SK-N-SH (cell line): ENCODE results near the gene EXOC6. TPM values are rescaled to one million over a fixed set of nuclear protein-coding genes. Genes with fewer than 3 reads are reported as not detected.

Experiments
- CTCF ChIA-PET: fragments of 300-600, 350-600 bp; formaldehyde crosslinking; extraction: SDS; loops from one replicate; lab custom pipeline; 2021; lab: Yijun Ruan, JAX
- POLR2A ChIA-PET: fragments of 350-600 bp; sonication (Branson Sonifier 250); formaldehyde crosslinking; extraction: SDS; loops from one replicate; lab custom pipeline; 2020; ENCODE audit warnings: antibody characterized with exemption, inconsistent platforms; lab: Yijun Ruan, JAX
- DNase-seq: peaks from one replicate; pipeline ENCODE4 v3.0.0; 2012
- H2AFZ ChIP-seq: fragments of 200-600 bp; sonication (generic); 2 replicates; pipeline ENCODE4 v1.8.1; 2016; ENCODE audit warnings: antibody characterized with exemption, mild to moderate bottlenecking, low read depth
- H3F3A ChIP-seq: fragments of 200-600 bp; sonication (generic); replicated peaks from 2 replicates; pipeline ENCODE3; 2016; ENCODE audit warnings: antibody characterized with exemption, mild to moderate bottlenecking; ENCODE audit not compliant: insufficient read depth
- H3K27ac ChIP-seq, 2 experiments: fragments of 200-500 bp in 1 of 2; fragments of 200-600 bp in 1 of 2; sonication (Bioruptor generic) in 1 of 2; sonication (generic), shearing (Covaris generic) in 1 of 2; 2 replicates each; pipeline versions ENCODE4 v1.5.1 to v1.6.1; 2014 to 2016; ENCODE audit warnings: low read depth in 2 of 2, inconsistent platforms in 1 of 2, low read length in 1 of 2, mild to moderate bottlenecking in 1 of 2, mixed read lengths in 1 of 2
- H3K27me3 ChIP-seq: fragments of 200-600 bp; sonication (generic), shearing (Covaris generic); 2 replicates; pipeline ENCODE4 v1.6.1; 2016; ENCODE audit warnings: mixed run types; ENCODE audit not compliant: insufficient read depth
- H3K36me3 ChIP-seq, 2 experiments: fragments of 200-500 bp in 1 of 2; fragments of 200-600 bp in 1 of 2; sonication (Bioruptor generic) in 1 of 2; sonication (generic) in 1 of 2; replicated peaks in 1 of 2; 2 replicates each; pipeline versions ENCODE3 to v1.5.1; 2014 to 2016; ENCODE audit warnings: low read length in 1 of 2, mild to moderate bottlenecking in 1 of 2; ENCODE audit not compliant: insufficient read depth in 2 of 2, control insufficient read depth in 1 of 2
- H3K4me1 ChIP-seq, 2 experiments: fragments of 200-500 bp in 1 of 2; fragments of 200-600 bp in 1 of 2; sonication (Bioruptor generic) in 1 of 2; sonication (generic), shearing (Covaris generic) in 1 of 2; 2 replicates each; pipeline versions ENCODE4 v1.5.1 to v1.6.1; 2014 to 2016; ENCODE audit warnings: low read depth in 1 of 2, low read length in 1 of 2, mixed run types in 1 of 2; ENCODE audit not compliant: insufficient read depth in 2 of 2, control insufficient read depth in 1 of 2
- H3K4me2 ChIP-seq: fragments of 200-600 bp; sonication (generic), shearing (Covaris generic); 2 replicates; pipeline ENCODE4 v1.6.1; 2017; ENCODE audit warnings: mixed run types
- H3K4me3 ChIP-seq, 2 experiments: fragments of 200-500 bp in 1 of 2; fragments of 200-600 bp in 1 of 2; sonication (Bioruptor generic) in 1 of 2; sonication (generic), shearing (Covaris generic) in 1 of 2; 2 replicates each; pipeline versions ENCODE4 v1.5.1 to v1.8.1; 2014 to 2016; ENCODE audit warnings: low read depth in 2 of 2, inconsistent platforms in 1 of 2, low read length in 1 of 2, mild to moderate bottlenecking in 1 of 2, mixed read lengths in 1 of 2, moderate library complexity in 1 of 2
- H3K79me2 ChIP-seq: fragments of 200-600 bp; sonication (generic); 2 replicates; pipeline ENCODE4 v1.8.1; 2017; ENCODE audit warnings: mild to moderate bottlenecking; ENCODE audit not compliant: insufficient read depth
- H3K9ac ChIP-seq: fragments of 200-600 bp; sonication (generic); 2 replicates; pipeline ENCODE4 v1.6.1; 2017; ENCODE audit warnings: mixed run types
- H3K9me2 ChIP-seq: fragments of 200-600 bp; sonication (generic); 2 replicates; pipeline ENCODE4 v1.6.1; 2017; ENCODE audit warnings: mixed run types
- H3K9me3 ChIP-seq: fragments of 200-600 bp; sonication (generic); 2 replicates; pipeline ENCODE4 v1.6.1; 2017; ENCODE audit warnings: mixed run types, mild to moderate bottlenecking, moderate library complexity
- H4K20me1 ChIP-seq: fragments of 200-600 bp; sonication (generic); 2 replicates; pipeline ENCODE4 v1.6.1; 2017; ENCODE audit warnings: mild to moderate bottlenecking, mixed run types; ENCODE audit not compliant: insufficient read depth
- ELF1 ChIP-seq: IDR thresholded peaks from 2 replicates; pipeline ENCODE4 v1.4.0; 2012
- EP300 ChIP-seq, 2 experiments: IDR thresholded peaks; 2 replicates each; pipeline versions ENCODE4 v1.4.0 to v1.6.1; 2012; ENCODE audit warnings: borderline replicate concordance in 1 of 2, low read depth in 1 of 2, low read length in 1 of 2
- GABPA ChIP-seq: IDR thresholded peaks from 2 replicates; pipeline ENCODE4 v1.4.0; 2012; ENCODE audit warnings: low read depth, mild to moderate bottlenecking
- NRF1 ChIP-seq: IDR thresholded peaks from 2 replicates; pipeline ENCODE4 v1.6.1; 2012; ENCODE audit warnings: low read depth, mild to moderate bottlenecking, low read length
- POLR2AphosphoS5 ChIP-seq: IDR thresholded peaks from 2 replicates; pipeline ENCODE4 v1.6.1; 2012; ENCODE audit warnings: low read depth, low read length
- RXRA ChIP-seq: IDR thresholded peaks from 2 replicates; pipeline ENCODE4 v1.4.0; 2012; ENCODE audit warnings: low read depth, mild to moderate bottlenecking, borderline replicate concordance
- SIN3A ChIP-seq: IDR thresholded peaks from 2 replicates; pipeline ENCODE4 v1.6.1; 2012; ENCODE audit warnings: low read depth, mild to moderate bottlenecking, low read length, moderate library complexity, borderline replicate concordance
- SMC3 ChIP-seq: IDR thresholded peaks from 2 replicates; pipeline ENCODE4 v1.6.1; 2012; ENCODE audit warnings: low read depth, low read length, improper control_type of control experiment
- TEAD4 ChIP-seq: IDR thresholded peaks from 2 replicates; pipeline ENCODE4 v1.4.0; 2012; ENCODE audit warnings: mild to moderate bottlenecking, borderline replicate concordance; ENCODE audit not compliant: insufficient read depth
- WGBS: methylation state at CpG from one replicate; pipeline ENCODE4 v1.1.6; 2017; ENCODE audit warnings: low lambda C conversion rate; 5-methylcytosine and 5-hydroxymethylcytosine counted together
- polyA plus RNA-seq, 3 experiments: library from polyadenylated mRNA; depleted of rRNA; stranded (reverse); fragments of >200 nt; gene quantifications; 2 replicates each; pipeline ENCODE4 v1.2.3, GENCODE V29; 2012
- TF ChIP-seq, protein P1 (sequence below): fragments of 200-600 bp; sonication (generic); IDR thresholded peaks from 2 replicates; pipeline ENCODE4 v1.6.1; 2017; ENCODE audit warnings: antibody characterized with exemption, mild to moderate bottlenecking, moderate library complexity
- TF ChIP-seq, protein P2 (sequence below): IDR thresholded peaks from 2 replicates; pipeline ENCODE4 v1.4.0; 2012; ENCODE audit warnings: low read depth
- TF ChIP-seq, protein P3 (sequence below): IDR thresholded peaks from 2 replicates; pipeline ENCODE4 v1.4.0; 2012; ENCODE audit warnings: low read depth, borderline replicate concordance
- TF ChIP-seq, protein P4 (sequence below): fragments of 150-350 bp; IDR thresholded peaks from 2 replicates; pipeline ENCODE4 v1.6.1; 2017; ENCODE audit warnings: antibody characterized with exemption, low read length, low read depth, borderline replicate concordance
- TF ChIP-seq, protein P5 (sequence below): fragments of 150-350 bp; IDR thresholded peaks from 2 replicates; pipeline ENCODE4 v1.6.1; 2016; ENCODE audit warnings: mild to moderate bottlenecking, low read depth, low read length
- TF ChIP-seq, protein P6 (sequence below): IDR thresholded peaks from 2 replicates; pipeline ENCODE4; 2012

Gene EXOC6
- polyA plus RNA-seq, 1 of the 3 experiments (the other 2 are of a cell fraction), result 2.3 TPM

DNA sequence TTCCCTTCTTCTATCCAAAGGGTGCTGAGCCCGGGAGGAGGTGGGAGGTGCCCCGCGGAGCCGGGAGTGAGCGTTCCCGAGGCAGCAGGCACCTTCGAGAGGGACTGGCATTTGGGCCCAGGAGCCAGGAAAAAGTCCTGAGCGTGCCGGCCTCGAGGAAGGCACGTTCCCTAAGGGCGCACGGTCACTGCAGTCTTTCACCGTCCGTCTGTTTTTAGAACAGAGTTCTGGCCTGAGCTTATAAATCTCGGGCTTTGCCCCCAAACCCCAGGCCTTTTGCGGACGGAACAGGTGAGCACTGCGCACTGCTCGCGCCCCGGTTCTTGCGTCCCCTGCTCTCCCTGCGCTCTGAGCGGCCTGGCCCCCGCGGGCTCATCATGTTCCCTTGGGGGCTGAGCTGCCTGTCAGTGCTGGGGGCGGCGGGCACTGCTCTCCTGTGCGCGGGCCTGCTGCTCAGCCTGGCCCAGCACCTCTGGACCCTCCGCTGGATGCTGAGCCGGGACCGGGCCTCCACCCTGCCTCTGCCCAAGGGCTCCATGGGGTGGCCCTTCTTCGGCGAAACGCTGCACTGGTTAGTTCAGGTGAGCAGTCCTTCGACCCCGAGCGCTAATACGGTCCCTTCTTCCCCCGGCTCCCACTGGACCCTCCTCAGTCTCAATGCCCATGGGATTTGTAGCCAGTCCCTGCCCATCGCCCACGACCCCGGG, 212.7 kb downstream of the EXOC6 start:
- POLR2A ChIA-PET, result no interaction called here
- TF ChIP-seq POLR2AphosphoS5 (no peak), GABPA (no peak), ELF1 (no peak), SIN3A (no peak), EP300 (IDR thresholded peaks at IDR 0.05; ENCODE audit: borderline replicate concordance in 1 of 2, low read depth in 1 of 2, low read length in 1 of 2) (no peak), RXRA (no peak), TEAD4 (no peak), SMC3 (no peak), NRF1 (no peak)
- TF ChIP-seq, protein P1, sequence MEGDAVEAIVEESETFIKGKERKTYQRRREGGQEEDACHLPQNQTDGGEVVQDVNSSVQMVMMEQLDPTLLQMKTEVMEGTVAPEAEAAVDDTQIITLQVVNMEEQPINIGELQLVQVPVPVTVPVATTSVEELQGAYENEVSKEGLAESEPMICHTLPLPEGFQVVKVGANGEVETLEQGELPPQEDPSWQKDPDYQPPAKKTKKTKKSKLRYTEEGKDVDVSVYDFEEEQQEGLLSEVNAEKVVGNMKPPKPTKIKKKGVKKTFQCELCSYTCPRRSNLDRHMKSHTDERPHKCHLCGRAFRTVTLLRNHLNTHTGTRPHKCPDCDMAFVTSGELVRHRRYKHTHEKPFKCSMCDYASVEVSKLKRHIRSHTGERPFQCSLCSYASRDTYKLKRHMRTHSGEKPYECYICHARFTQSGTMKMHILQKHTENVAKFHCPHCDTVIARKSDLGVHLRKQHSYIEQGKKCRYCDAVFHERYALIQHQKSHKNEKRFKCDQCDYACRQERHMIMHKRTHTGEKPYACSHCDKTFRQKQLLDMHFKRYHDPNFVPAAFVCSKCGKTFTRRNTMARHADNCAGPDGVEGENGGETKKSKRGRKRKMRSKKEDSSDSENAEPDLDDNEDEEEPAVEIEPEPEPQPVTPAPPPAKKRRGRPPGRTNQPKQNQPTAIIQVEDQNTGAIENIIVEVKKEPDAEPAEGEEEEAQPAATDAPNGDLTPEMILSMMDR, result no peak
- TF ChIP-seq, protein P2, sequence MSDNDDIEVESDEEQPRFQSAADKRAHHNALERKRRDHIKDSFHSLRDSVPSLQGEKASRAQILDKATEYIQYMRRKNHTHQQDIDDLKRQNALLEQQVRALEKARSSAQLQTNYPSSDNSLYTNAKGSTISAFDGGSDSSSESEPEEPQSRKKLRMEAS, result no peak
- TF ChIP-seq, protein P3, sequence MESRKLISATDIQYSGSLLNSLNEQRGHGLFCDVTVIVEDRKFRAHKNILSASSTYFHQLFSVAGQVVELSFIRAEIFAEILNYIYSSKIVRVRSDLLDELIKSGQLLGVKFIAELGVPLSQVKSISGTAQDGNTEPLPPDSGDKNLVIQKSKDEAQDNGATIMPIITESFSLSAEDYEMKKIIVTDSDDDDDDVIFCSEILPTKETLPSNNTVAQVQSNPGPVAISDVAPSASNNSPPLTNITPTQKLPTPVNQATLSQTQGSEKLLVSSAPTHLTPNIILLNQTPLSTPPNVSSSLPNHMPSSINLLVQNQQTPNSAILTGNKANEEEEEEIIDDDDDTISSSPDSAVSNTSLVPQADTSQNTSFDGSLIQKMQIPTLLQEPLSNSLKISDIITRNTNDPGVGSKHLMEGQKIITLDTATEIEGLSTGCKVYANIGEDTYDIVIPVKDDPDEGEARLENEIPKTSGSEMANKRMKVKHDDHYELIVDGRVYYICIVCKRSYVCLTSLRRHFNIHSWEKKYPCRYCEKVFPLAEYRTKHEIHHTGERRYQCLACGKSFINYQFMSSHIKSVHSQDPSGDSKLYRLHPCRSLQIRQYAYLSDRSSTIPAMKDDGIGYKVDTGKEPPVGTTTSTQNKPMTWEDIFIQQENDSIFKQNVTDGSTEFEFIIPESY, result no peak
- TF ChIP-seq, protein P4, sequence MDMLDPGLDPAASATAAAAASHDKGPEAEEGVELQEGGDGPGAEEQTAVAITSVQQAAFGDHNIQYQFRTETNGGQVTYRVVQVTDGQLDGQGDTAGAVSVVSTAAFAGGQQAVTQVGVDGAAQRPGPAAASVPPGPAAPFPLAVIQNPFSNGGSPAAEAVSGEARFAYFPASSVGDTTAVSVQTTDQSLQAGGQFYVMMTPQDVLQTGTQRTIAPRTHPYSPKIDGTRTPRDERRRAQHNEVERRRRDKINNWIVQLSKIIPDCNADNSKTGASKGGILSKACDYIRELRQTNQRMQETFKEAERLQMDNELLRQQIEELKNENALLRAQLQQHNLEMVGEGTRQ, result no peak
- TF ChIP-seq, protein P5, sequence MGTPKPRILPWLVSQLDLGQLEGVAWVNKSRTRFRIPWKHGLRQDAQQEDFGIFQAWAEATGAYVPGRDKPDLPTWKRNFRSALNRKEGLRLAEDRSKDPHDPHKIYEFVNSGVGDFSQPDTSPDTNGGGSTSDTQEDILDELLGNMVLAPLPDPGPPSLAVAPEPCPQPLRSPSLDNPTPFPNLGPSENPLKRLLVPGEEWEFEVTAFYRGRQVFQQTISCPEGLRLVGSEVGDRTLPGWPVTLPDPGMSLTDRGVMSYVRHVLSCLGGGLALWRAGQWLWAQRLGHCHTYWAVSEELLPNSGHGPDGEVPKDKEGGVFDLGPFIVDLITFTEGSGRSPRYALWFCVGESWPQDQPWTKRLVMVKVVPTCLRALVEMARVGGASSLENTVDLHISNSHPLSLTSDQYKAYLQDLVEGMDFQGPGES, result no peak
- TF ChIP-seq, protein P6, sequence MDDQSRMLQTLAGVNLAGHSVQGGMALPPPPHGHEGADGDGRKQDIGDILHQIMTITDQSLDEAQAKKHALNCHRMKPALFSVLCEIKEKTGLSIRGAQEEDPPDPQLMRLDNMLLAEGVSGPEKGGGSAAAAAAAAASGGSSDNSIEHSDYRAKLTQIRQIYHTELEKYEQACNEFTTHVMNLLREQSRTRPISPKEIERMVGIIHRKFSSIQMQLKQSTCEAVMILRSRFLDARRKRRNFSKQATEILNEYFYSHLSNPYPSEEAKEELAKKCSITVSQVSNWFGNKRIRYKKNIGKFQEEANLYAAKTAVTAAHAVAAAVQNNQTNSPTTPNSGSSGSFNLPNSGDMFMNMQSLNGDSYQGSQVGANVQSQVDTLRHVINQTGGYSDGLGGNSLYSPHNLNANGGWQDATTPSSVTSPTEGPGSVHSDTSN, result no peak
- no peak overlapping the region for H2AFZ ChIP-seq
- no peak overlapping the region for H3K4me3 ChIP-seq
- CTCF ChIA-PET, result interaction anchor here (1.3 to 8.4 kb wide), 2 partner anchors 17 to 55 kb away, joined by 3 to 69 read pairs; no protein-coding TSS in a partner anchor
- no peaks in the 10 kb centered on the region for H3F3A ChIP-seq
- peaks cover 10% of the 10 kb centered on the region for H3K27me3 ChIP-seq
- H3K79me2 ChIP-seq, result no peaks in the 10 kb centered on the region
- H3K27ac ChIP-seq, result no peak overlapping the region
- H4K20me1 ChIP-seq, result no peaks in the 10 kb centered on the region
- H3K36me3 ChIP-seq, result no peaks in the 10 kb centered on the region
- no peaks in the 10 kb centered on the region for H3K9me2 ChIP-seq
- H3K9ac ChIP-seq, result no peak overlapping the region
- no peak overlapping the region for H3K4me2 ChIP-seq
- no peaks in the 10 kb centered on the region for H3K9me3 ChIP-seq
- WGBS, result 89% methylated on average over 33 of the region's 45 CpGs
- DNase-seq, result peak; percentile 16
- peaks cover 0 to 5% of the 10 kb centered on the region in 2 experiments; a peak in 1 of 4 replicates for H3K4me1 ChIP-seq
